Esophagus muscularis mucosa (tissue), 4 donors: ENCODE measurements around the gene TENM4. TPM values are rescaled to one million over a fixed set of nuclear protein-coding genes. Genes with fewer than 3 reads are reported as not detected.

Experiments
- DNase-seq: peaks from one replicate; pipeline ENCODE4 v3.0.0-alpha.2; 2017; ENCODE audit errors: extremely low spot score
- H3K27ac ChIP-seq, 4 donors: fragments of 200-600 bp; sonication (generic); replicated peaks in 1 of 4; 1 replicate in 3 of 4; 2 replicates in 1 of 4; pipeline ENCODE4 v1.5.1; 2016 to 2019; ENCODE audit warnings: mild to moderate bottlenecking in 1 of 4
- H3K27me3 ChIP-seq, 4 donors: fragments of 200-600 bp; sonication (generic); one replicate each; pipeline versions ENCODE4 v1.5.1 to v1.6.0; 2016 to 2019
- H3K36me3 ChIP-seq, 4 donors: fragments of 200-600 bp; sonication (generic); one replicate each; pipeline ENCODE4 v1.5.1; 2016 to 2019
- H3K4me1 ChIP-seq, 4 donors: fragments of 200-600 bp; sonication (generic); one replicate each; pipeline ENCODE4 v1.5.1; 2016 to 2019
- H3K4me3 ChIP-seq, 4 donors: fragments of 200-600 bp; sonication (generic); 1 replicate in 2 of 4; 2 replicates in 2 of 4; pipeline ENCODE4 v1.5.1; 2016 to 2019; ENCODE audit warnings: mild to moderate bottlenecking in 4 of 4, moderate library complexity in 1 of 4
- H3K9me3 ChIP-seq, 4 donors: fragments of 200-600 bp; sonication (generic); 1 replicate in 3 of 4; 2 replicates in 1 of 4; pipeline ENCODE4 v1.5.1; 2016 to 2019
- CTCF ChIP-seq, 3 experiments: fragments of 200-600 bp in 2 of 3; fragments of 450-650 bp in 1 of 3; sonication (generic) in 2 of 3; IDR thresholded peaks; one replicate each; pipeline ENCODE4 v1.5.1; 2017 to 2019; ENCODE audit warnings: antibody characterized with exemption in 3 of 3, mild to moderate bottlenecking in 2 of 3, moderate library complexity in 1 of 3
- EP300 ChIP-seq: sonication (generic); formaldehyde crosslinking; IDR thresholded peaks from one replicate; pipeline ENCODE4 v1.6.1; 2017; ENCODE audit warnings: antibody characterized with exemption
- POLR2A ChIP-seq: fragments of 450-650 bp; IDR thresholded peaks from one replicate; pipeline ENCODE4 v1.6.1; 2017; ENCODE audit warnings: antibody characterized with exemption, moderate library complexity, mild to moderate bottlenecking, low read depth
- POLR2AphosphoS5 ChIP-seq, 2 donors: sonication (generic); formaldehyde crosslinking; IDR thresholded peaks; one replicate each; pipeline ENCODE4 v1.6.1; 2017; ENCODE audit warnings: antibody characterized with exemption in 2 of 2
- WGBS: methylation state at CpG from one replicate; pipeline ENCODE4 v1.1.5; 2018; 5-methylcytosine and 5-hydroxymethylcytosine counted together
- intact Hi-C: fragments of 100-400 bp; cut with DNase I; formaldehyde crosslinking; loops from one replicate; pipeline ENCODE4 v1.15.1; 2023
- total RNA-seq, 4 donors: library from RNA; depleted of rRNA; stranded (reverse); fragments of >200 nt; gene quantifications; one replicate each; pipeline versions ENCODE4 v1.1.0 to v1.2.1, GENCODE V29; 2016

The TENM4 gene
- total RNA-seq, 4 donors from 2014 or later = 4.1 to 9.6 (median 8.0) TPM

- H3K36me3 ChIP-seq = no peaks in the 10 kb centered on the region
- H3K27me3 ChIP-seq = no peaks in the 10 kb centered on the region
- no peak overlapping the region for H3K27ac ChIP-seq
- H3K4me1 ChIP-seq = no peaks in the 10 kb centered on the region
- intact Hi-C loops = no loop called here
- no peak for DNase-seq
- 78% methylated on average over 5 of the region's 5 CpGs for WGBS
- no peak for TF ChIP-seq EP300
- TF ChIP-seq POLR2A = no peak
- no peak for TF ChIP-seq POLR2AphosphoS5 (IDR thresholded peaks at IDR 0.05)
- TF ChIP-seq CTCF (IDR thresholded peaks at IDR 0.05) = no peak
- H3K4me3 ChIP-seq = no peak overlapping the region
- H3K9me3 ChIP-seq = no peaks in the 10 kb centered on the region
These were observed 465.7 kb downstream of the TENM4 start for GRCh38 chr11:78975081-78975480.

GRCh38 chr11:78973876-78974275, 467.0 kb downstream of the TENM4 start:
- no peak overlapping the region for H3K4me3 ChIP-seq
- intact Hi-C loops = no loop called here
- no peak for TF ChIP-seq POLR2AphosphoS5 (IDR thresholded peaks at IDR 0.05)
- no peak for TF ChIP-seq POLR2A
- TF ChIP-seq CTCF (IDR thresholded peaks at IDR 0.05) = no peak
- no peak for TF ChIP-seq EP300

GRCh38 chr11:78972590-78972989, 468.2 kb downstream of the TENM4 start:
- no peak overlapping the region for H3K27ac ChIP-seq
- TF ChIP-seq POLR2A (no peak), EP300 (no peak), POLR2AphosphoS5 (IDR thresholded peaks at IDR 0.05) (no peak), CTCF (IDR thresholded peaks at IDR 0.05) (no peak)
- H3K36me3 ChIP-seq = no peaks in the 10 kb centered on the region
- H3K27me3 ChIP-seq = no peaks in the 10 kb centered on the region
- DNase-seq = no peak
- H3K4me1 ChIP-seq = no peaks in the 10 kb centered on the region
- intact Hi-C loops = no loop called here
- H3K9me3 ChIP-seq = no peaks in the 10 kb centered on the region
- no peak overlapping the region for H3K4me3 ChIP-seq

More at GRCh38 chr11:78973876-78974275, 467.0 kb downstream of the TENM4 start:
- Histone ChIP-seq H3K36me3 (no peaks in the 10 kb centered on the region), H3K27ac (no peak overlapping the region), H3K4me1 (no peaks in the 10 kb centered on the region), H3K9me3 (no peaks in the 10 kb centered on the region), H3K27me3 (no peaks in the 10 kb centered on the region)
- 80% methylated on average over 1 of the region's 1 CpG for WGBS
- no peak for DNase-seq

- intact Hi-C loops = no loop called here
- 91% methylated on average over 7 of the region's 7 CpGs for WGBS
These were observed 468.7 kb downstream of the TENM4 start for GRCh38 chr11:78972177-78972576.

More at GRCh38 chr11:78972177-78972576, 468.7 kb downstream of the TENM4 start:
- DNase-seq = no peak
- no peak overlapping the region for H3K27ac ChIP-seq
- H3K4me3 ChIP-seq = no peak overlapping the region
- H3K36me3 ChIP-seq = no peaks in the 10 kb centered on the region
- H3K27me3 ChIP-seq = no peaks in the 10 kb centered on the region
- no peaks in the 10 kb centered on the region for H3K9me3 ChIP-seq
- TF ChIP-seq POLR2A (no peak), CTCF (IDR thresholded peaks at IDR 0.05) (no peak), POLR2AphosphoS5 (IDR thresholded peaks at IDR 0.05) (no peak), EP300 (no peak)
- no peaks in the 10 kb centered on the region for H3K4me1 ChIP-seq
